D341Med (cell line): ENCODE measurements around the gene ARID3A.
"Not testable (repeated sequence)": the region's sequence is repeated elsewhere in the genome, so short reads cannot be mapped to it uniquely, and the experiment has no call there.

Experiments used
- DNase-seq: peaks from one replicate; pipeline ENCODE4 v3.0.0; 2012; ENCODE audit warnings: low spot score

Gene ARID3A

GRCh38 chr19:891421-892200 lies 34.2 kb upstream of the ARID3A start:
- not testable (repeated sequence) for DNase-seq

GRCh38 chr19:892243-892893 lies 33.5 kb upstream of the ARID3A start:
- DNase-seq: no peak

- DNase-seq: peak; percentile 98
Observed at GRCh38 chr19:892894-893689, 32.7 kb upstream of the ARID3A start, which contains the start of the genes MED16 and RNU6-9. TSS of gene MED16 (minus strand) at chr19:893187. CDS start at chr19:891131, 2,056 bp downstream. TSS of gene RNU6-9 (plus strand) at chr19:893484.

- no peak for DNase-seq
Observed at GRCh38 chr19:896434-896833, 29.4 kb upstream of the ARID3A start.

GRCh38 chr19:896999-897398 lies 28.8 kb upstream of the ARID3A start:
- no peak for DNase-seq

- no peak for DNase-seq
Observed at GRCh38 chr19:897442-898039, 28.3 kb upstream of the ARID3A start.

GRCh38 chr19:898663-899062 lies 27.2 kb upstream of the ARID3A start:
- peak; percentile 62 for DNase-seq

GRCh38 chr19:899336-900042 lies 26.3 kb upstream of the ARID3A start:
- no peak for DNase-seq

GRCh38 chr19:900043-900301 lies 25.9 kb upstream of the ARID3A start:
- no peak for DNase-seq

- peak; percentile 72 for DNase-seq
Observed at GRCh38 chr19:900302-901111, 25.3 kb upstream of the ARID3A start.

GRCh38 chr19:901216-902092 lies 24.4 kb upstream of the ARID3A start:
- DNase-seq: no peak

GRCh38 chr19:902093-902370 lies 23.8 kb upstream of the ARID3A start:
- DNase-seq: no peak

- no peak for DNase-seq
Observed at GRCh38 chr19:902446-903226, 23.2 kb upstream of the ARID3A start.

GRCh38 chr19:903266-903797 lies 22.5 kb upstream of the ARID3A start:
- DNase-seq: peak; percentile 80

- DNase-seq: no peak
Observed at GRCh38 chr19:904545-904944, 21.3 kb upstream of the ARID3A start.

- DNase-seq: no peak
Observed at GRCh38 chr19:906480-906879, 19.4 kb upstream of the ARID3A start.

- DNase-seq: no peak
Observed at GRCh38 chr19:907183-907853, 18.5 kb upstream of the ARID3A start.

- no peak for DNase-seq
Observed at GRCh38 chr19:911197-912033, 14.4 kb upstream of the ARID3A start.
